ENCODE measurements around the gene ARHGEF17. TPM values are rescaled to one million over a fixed set of nuclear protein-coding genes. Genes with fewer than 3 reads are reported as not detected.
A peak's percentile ranks its signal among the peaks of the same experiment; 100 is the strongest.

The ARHGEF17 gene
- total RNA-seq, 2 donors from 2014 or later: 8.6 to 13.4 TPM

DNA sequence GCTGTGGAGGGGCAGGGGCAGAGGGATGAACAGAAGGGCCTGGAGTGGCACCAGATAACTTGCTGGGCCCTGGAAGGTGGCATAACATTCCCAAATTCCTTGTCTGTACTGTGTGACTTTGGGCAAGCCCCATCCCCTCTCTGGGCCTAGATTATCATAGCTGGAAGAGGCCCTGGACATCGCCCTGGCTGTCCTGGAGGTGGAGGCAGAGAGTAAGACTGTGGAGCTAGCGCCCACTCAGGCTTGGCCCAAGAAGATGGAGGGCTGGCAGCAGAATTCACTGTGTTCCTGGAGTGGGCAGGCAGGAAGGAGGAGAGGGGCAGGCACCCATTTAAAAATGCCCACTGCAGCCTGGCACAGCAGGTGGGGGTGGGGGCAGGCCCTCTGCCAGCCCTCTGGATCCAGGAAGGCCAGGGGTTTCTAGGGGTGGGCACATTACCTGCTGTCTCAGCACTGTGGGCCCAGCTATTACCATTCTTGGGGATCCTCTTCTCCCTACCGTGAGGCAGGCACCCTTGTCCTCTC lies 22.6 kb downstream of the ARHGEF17 start:
- no peaks in the 10 kb centered on the region for H3K27me3 ChIP-seq
- H3K27ac ChIP-seq: no peak overlapping the region
- H3K4me3 ChIP-seq: no peak overlapping the region
- TF ChIP-seq CTCF (IDR thresholded peaks at IDR 0.05): no peak
- peak overlapping the region in 1 of 2 donors; percentile 19 for H3K9ac ChIP-seq (ENCODE audit: low read depth in 2 of 2, low read length in 2 of 2)
- H3K4me1 ChIP-seq: no peaks in the 10 kb centered on the region
- no peaks in the 10 kb centered on the region for H3K36me3 ChIP-seq
- no peaks in the 10 kb centered on the region for H3K9me3 ChIP-seq
- intact Hi-C loops (cut with DNase I): no loop called here
- no peak for DNase-seq

DNA sequence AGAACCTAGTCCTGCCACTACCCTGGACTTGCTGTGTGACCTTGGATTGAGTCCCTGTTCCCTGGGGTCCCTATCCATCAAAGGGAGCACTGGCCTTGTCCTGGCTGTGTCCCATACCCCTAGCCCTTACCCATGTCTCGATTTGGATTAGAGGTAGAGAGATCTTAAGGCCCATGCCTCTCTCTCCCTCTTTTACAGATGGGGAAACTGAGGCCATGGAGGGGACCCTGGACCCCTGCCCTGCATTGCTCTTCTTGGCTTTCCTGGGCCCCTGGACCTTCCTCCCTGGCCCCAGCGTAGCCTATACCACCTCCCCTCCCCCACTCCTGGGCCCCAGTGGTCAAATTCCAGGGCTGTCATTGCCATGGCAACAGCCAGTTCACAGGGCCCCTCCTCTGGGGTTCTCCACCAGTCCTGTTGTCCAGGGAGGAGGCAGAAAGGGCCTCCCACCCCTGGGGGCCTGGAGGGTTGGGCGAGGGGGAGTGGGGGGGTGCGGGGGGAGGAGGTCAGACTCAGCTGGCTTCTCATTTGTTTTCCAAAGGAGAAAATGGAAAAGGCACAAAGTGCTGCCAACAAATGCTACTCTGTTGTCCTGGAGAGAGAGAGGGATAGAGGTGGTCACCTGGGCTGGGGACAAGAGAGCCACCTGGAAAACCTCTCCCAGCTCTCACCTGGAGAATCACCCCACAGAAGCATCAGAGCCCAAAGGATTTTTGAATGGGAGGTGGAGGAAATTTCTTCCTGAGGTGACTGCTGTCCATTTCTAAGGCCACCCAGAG lies 23.3 kb downstream of the ARHGEF17 start:
- Histone ChIP-seq H3K4me3 (no peak overlapping the region), H3K36me3 (no peaks in the 10 kb centered on the region), H3K4me1 (no peaks in the 10 kb centered on the region), H3K27me3 (no peaks in the 10 kb centered on the region), H3K27ac (no peak overlapping the region), H3K9me3 (no peaks in the 10 kb centered on the region), H3K9ac (ENCODE audit: low read depth in 2 of 2, low read length in 2 of 2) (peak overlapping the region in 1 of 2 donors; percentile 19)
- no peak for TF ChIP-seq CTCF (IDR thresholded peaks at IDR 0.05)
- intact Hi-C loops (cut with DNase I): no loop called here
- DNase-seq: no peak

DNA sequence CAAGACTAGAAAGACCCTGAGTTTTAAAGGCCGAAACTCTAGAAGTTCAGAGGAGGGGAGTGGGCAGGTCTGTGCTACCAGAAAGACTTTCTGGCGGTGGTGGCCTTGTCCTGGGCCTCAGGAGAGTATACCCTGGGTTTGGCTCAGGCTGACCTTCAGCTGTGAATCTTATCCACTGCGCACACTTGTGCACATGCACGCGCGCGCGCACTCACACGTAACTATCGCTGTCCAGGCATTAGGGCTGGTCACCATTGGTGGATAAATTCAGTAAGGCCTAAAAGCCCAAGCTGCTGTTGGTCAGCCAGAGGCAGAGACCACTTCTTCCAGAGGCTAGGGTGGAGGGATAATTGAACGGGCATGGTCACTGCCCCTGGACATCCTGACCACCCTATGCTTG lies 25.1 kb downstream of the ARHGEF17 start:
- Histone ChIP-seq H3K9ac (ENCODE audit: low read depth in 2 of 2, low read length in 2 of 2) (peak overlapping the region in 1 of 2 donors; percentile 5), H3K9me3 (no peaks in the 10 kb centered on the region), H3K4me1 (no peaks in the 10 kb centered on the region), H3K27me3 (no peaks in the 10 kb centered on the region), H3K4me3 (no peak overlapping the region), H3K27ac (peak overlapping the region; percentile 65), H3K36me3 (no peaks in the 10 kb centered on the region)
- DNase-seq: no peak
- no peak for TF ChIP-seq CTCF (IDR thresholded peaks at IDR 0.05)
- intact Hi-C loops (cut with DNase I): no loop called here

DNA sequence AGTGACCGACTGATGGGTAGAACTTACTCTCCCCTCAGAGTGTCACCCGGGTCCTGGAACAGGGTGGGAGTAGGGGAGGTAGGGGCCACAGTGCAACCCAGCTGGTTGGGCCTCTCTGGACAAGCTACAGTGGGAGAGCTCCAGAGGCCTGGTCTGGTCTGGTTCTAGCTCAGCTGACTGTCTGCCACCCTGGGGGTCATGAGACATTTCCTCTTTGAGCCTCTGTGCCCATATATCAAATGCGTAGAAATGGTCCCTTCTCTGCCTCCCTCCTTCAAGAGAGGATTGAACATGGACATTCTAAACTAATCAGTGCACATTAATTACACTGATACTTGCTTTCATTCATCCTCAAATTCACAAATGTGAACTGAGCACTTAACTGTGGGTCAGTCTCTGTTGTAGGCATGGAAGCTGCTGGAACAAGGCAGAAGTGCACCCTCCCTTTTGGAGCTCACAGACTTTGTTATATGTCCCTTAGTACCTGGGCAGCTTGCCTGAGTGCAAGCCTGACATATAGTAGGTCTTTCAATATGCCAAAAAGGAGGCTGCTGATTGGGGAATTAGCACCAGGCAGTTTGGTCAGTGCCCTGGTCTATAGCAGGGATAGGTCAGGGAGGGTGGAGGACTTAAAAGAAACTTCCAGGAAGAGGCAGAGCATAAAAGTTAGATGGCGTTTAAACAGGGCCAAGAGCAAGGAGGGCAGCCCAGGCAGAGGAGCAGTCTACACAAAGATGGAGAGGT lies 25.7 kb downstream of the ARHGEF17 start:
- Histone ChIP-seq H3K9me3 (no peaks in the 10 kb centered on the region), H3K4me3 (no peak overlapping the region), H3K4me1 (no peaks in the 10 kb centered on the region), H3K36me3 (no peaks in the 10 kb centered on the region), H3K27me3 (no peaks in the 10 kb centered on the region), H3K27ac (peak overlapping the region; percentile 65), H3K9ac (ENCODE audit: low read depth in 2 of 2, low read length in 2 of 2) (peak overlapping the region in 1 of 2 donors; percentile 26)
- no peak for DNase-seq
- TF ChIP-seq CTCF (IDR thresholded peaks at IDR 0.05): no peak
- intact Hi-C loops (cut with DNase I): loop anchor here (2.0 kb wide), 1 partner anchor 27 kb away; no protein-coding TSS in a partner anchor

- peak overlapping the region in 1 of 2 donors; percentile 26 for H3K9ac ChIP-seq (ENCODE audit: low read depth in 2 of 2, low read length in 2 of 2)
- intact Hi-C loops (cut with DNase I): loop anchor here (2.0 to 5.0 kb wide), 2 partner anchors 28 to 37 kb away; no protein-coding TSS in a partner anchor
These were observed 26.5 kb downstream of the ARHGEF17 start for GRCh38 chr11:73334384-73335203.

More at GRCh38 chr11:73334384-73335203, 26.5 kb downstream of the ARHGEF17 start:
- DNase-seq: peak; percentile 63
- Histone ChIP-seq H3K27ac (peak overlapping the region; percentile 65), H3K36me3 (no peaks in the 10 kb centered on the region), H3K4me1 (no peaks in the 10 kb centered on the region), H3K4me3 (no peak overlapping the region), H3K27me3 (no peaks in the 10 kb centered on the region), H3K9me3 (no peaks in the 10 kb centered on the region)
- TF ChIP-seq CTCF (IDR thresholded peaks at IDR 0.05): no peak
